WERI-Rb-1 (cell line): ENCODE measurements around the gene LRATD1.

Experiments used
- DNase-seq: peaks from one replicate; pipeline ENCODE4 v3.0.0-alpha.2; 2020
- H3K27ac ChIP-seq: fragments of 250-450 bp; sonication (Bioruptor Pico); 2 replicates; pipeline ENCODE4 v1.5.1; 2020; ENCODE audit warnings: mild to moderate bottlenecking, moderate library complexity
- H3K27me3 ChIP-seq: fragments of 250-450 bp; sonication (Bioruptor Pico); 2 replicates; pipeline ENCODE4 v1.5.1; 2021; ENCODE audit warnings: mild to moderate bottlenecking, low read depth, moderate library complexity; ENCODE audit not compliant: insufficient read depth, severe bottlenecking
- H3K36me3 ChIP-seq: fragments of 250-450 bp; sonication (Bioruptor Pico); 2 replicates; pipeline ENCODE4 v1.5.1; 2020; ENCODE audit warnings: mild to moderate bottlenecking, moderate library complexity
- H3K4me3 ChIP-seq: 2 replicates; pipeline ENCODE4 v1.5.1; 2011; ENCODE audit warnings: low read depth, mild to moderate bottlenecking, control low read depth, low read length
- H3K9me3 ChIP-seq: fragments of 250-450 bp; sonication (Bioruptor Pico); 2 replicates; pipeline ENCODE4 v1.5.1; 2021; ENCODE audit warnings: mild to moderate bottlenecking, moderate library complexity; ENCODE audit not compliant: severe bottlenecking
- TF ChIP-seq, protein P1 (sequence below): IDR thresholded peaks from 2 replicates; pipeline ENCODE4 v1.5.1; 2011; ENCODE audit warnings: low read depth, mild to moderate bottlenecking, control low read depth, inconsistent platforms, low read length

LRATD1 gene

DNA sequence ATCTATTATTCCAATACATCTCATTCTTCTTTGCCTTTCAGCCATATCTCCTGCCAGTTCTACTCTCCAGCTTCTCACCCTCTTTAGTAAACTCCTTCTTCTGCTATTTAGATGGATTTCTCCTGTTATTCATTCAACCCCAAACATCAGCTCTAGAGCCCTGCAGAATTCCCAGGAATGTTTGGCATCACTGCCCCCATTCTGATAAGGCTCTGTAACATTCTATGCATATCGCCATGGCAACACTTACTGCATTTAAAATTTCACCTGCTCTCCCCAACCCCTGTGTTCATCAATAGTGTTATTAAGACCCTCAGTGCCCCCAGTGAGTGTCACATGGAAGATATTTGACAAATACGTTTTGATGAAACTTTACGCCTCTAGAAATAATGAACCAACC is 28.6 kb downstream of the LRATD1 start:
- TF ChIP-seq, protein P1, sequence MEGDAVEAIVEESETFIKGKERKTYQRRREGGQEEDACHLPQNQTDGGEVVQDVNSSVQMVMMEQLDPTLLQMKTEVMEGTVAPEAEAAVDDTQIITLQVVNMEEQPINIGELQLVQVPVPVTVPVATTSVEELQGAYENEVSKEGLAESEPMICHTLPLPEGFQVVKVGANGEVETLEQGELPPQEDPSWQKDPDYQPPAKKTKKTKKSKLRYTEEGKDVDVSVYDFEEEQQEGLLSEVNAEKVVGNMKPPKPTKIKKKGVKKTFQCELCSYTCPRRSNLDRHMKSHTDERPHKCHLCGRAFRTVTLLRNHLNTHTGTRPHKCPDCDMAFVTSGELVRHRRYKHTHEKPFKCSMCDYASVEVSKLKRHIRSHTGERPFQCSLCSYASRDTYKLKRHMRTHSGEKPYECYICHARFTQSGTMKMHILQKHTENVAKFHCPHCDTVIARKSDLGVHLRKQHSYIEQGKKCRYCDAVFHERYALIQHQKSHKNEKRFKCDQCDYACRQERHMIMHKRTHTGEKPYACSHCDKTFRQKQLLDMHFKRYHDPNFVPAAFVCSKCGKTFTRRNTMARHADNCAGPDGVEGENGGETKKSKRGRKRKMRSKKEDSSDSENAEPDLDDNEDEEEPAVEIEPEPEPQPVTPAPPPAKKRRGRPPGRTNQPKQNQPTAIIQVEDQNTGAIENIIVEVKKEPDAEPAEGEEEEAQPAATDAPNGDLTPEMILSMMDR = no peak
- no peak overlapping the region for H3K27ac ChIP-seq
- no peak for DNase-seq
- no peaks in the 10 kb centered on the region for H3K36me3 ChIP-seq
- no peaks in the 10 kb centered on the region for H3K9me3 ChIP-seq
- no peaks in the 10 kb centered on the region for H3K27me3 ChIP-seq
- no peak overlapping the region for H3K4me3 ChIP-seq

DNA sequence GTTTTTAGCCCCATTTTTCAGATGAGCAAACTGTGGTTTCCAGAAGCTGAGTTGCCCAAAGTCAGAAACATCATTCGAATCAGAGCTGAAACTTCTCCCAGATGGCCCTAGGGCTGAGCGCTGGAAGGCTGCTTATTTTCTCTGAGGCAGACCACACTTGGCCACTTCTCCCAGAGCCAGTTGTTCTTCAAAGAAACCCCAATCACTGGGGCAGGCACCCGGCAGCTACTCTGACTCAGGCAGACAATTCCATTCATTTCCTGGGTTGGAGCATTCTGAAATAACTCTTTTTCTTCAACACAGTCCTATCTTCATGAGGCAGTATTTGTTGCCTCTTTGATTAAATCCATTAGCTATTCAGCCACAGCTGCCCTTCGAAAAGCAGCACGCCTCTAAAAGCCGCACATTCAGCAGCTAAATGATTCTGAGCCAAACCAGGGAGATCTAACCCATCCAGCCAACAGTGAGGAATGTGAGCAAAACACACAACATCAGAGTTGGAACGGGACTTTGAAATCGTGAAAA is 40.9 kb downstream of the LRATD1 start:
- DNase-seq = no peak
- Histone ChIP-seq H3K36me3 (no peaks in the 10 kb centered on the region), H3K4me3 (no peak overlapping the region), H3K27me3 (no peaks in the 10 kb centered on the region), H3K9me3 (no peaks in the 10 kb centered on the region), H3K27ac (no peak overlapping the region)
- TF ChIP-seq, protein P1 = no peak

DNA sequence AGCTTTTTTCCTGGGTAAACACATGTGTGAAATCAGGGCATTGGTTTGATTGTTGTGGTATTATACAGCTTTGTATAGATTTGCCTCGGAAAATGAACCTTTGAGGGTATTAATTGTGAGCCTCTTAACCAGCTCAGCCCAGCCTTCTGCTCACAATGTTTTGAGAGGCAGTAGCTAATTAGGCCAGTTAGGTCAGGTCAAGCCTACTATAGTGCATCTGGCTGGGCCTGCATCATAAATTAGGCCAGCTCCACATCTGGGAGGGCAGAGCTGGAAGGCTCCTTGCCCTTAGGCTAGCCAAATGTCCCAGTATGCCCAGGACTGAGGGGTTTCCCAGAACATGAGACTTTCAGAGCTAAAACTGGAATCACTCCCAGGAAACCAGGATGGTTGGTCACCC is 43.0 kb downstream of the LRATD1 start:
- Histone ChIP-seq H3K27ac (peak overlapping the region; percentile 19), H3K27me3 (no peaks in the 10 kb centered on the region), H3K9me3 (no peaks in the 10 kb centered on the region), H3K36me3 (no peaks in the 10 kb centered on the region), H3K4me3 (no peak overlapping the region)
- peak; percentile 62 for DNase-seq
- TF ChIP-seq, protein P1 = no peak

DNA sequence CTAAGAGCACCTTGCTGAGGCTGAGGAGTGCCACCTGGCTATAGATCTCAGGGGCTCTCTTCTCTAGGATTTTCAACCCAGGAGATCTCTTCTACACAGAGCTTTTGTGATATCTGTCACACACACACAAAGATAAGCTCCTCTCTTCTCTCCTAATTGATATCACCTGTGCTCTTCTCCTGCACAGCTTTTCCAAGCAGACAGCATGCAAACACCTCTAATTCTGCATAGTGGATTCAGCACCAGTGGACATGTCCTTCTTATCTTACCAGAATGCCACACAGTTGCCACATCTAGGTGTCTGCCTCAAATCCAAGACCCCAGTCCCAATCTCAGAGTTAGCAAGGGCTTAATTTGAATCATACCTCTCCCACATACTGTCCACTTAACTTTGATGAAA is 43.9 kb downstream of the LRATD1 start:
- no peak for DNase-seq
- TF ChIP-seq, protein P1 = no peak

DNA sequence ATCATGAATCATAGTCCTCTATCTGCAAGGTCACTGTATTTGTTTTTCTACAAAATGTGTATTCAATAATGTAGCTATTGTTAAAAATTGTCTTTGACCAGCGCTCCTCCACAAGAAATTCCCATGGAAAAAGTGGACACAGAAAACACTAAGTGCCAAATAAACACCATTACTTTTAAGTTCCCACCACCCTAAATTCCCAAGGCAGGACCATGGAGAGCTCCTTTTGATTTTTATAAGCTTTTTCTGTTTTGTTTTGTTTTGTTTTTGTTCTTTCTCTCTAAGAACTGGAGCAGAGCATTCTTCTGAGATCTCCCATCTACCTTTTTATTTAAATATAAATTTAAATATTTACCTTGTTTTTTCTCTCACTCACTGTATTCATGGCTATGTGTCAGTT is 44.5 kb downstream of the LRATD1 start:
- Histone ChIP-seq H3K36me3 (no peaks in the 10 kb centered on the region), H3K27ac (no peak overlapping the region), H3K9me3 (no peaks in the 10 kb centered on the region), H3K27me3 (no peaks in the 10 kb centered on the region), H3K4me3 (no peak overlapping the region)
- TF ChIP-seq, protein P1 = no peak
- no peak for DNase-seq

More for the DNA sequence above, 43.9 kb downstream of the LRATD1 start:
- H3K9me3 ChIP-seq = no peaks in the 10 kb centered on the region
- H3K27me3 ChIP-seq = no peaks in the 10 kb centered on the region
- H3K36me3 ChIP-seq = no peaks in the 10 kb centered on the region
- H3K4me3 ChIP-seq = no peak overlapping the region
- H3K27ac ChIP-seq = no peak overlapping the region

DNA sequence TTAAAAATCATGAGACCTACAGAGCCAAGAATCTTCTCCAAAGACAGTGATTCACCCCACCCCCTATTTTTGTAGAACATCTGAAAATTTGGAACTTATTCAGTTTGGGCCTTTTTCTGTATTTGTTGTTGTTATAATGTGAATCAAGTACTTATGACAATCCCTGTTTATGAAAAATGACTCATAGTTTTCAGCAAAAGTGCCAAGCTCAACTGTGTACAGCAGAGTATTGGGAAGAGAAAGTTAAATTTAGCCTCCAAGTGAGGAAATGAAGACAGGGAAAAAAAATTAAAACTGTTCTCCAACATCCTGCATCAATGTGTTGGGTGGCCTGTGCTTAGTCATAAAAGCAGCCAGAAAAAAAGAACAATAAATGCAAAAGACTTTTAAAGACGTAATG is 46.2 kb downstream of the LRATD1 start:
- TF ChIP-seq, protein P1 = no peak
- no peak for DNase-seq
- Histone ChIP-seq H3K27ac (no peak overlapping the region), H3K36me3 (no peaks in the 10 kb centered on the region), H3K9me3 (no peaks in the 10 kb centered on the region), H3K4me3 (no peak overlapping the region), H3K27me3 (no peaks in the 10 kb centered on the region)
